Measurements from ENCODE around the gene ACYP2.

ACYP2 gene

GRCh38 chr2:54183972-54184371, 68.6 kb downstream of the ACYP2 start (continued):
- TF ChIP-seq YY2 (tag by site-specific recombination; IDR thresholded peaks at IDR 0.05), result no peak
- no peak for TF ChIP-seq EGR2 (tag by site-specific recombination; IDR thresholded peaks at IDR 0.05; ENCODE audit: low read depth)

GRCh38 chr2:54185105-54185504, 69.7 kb downstream of the ACYP2 start:
- TF ChIP-seq ZNF837 (tag by site-specific recombination; IDR thresholded peaks at IDR 0.05) (no peak), ZNF133 (tag by site-specific recombination; IDR thresholded peaks at IDR 0.05) (no peak), ZNF398 (tag by site-specific recombination; IDR thresholded peaks at IDR 0.05) (no peak), ZNF692 (tag by site-specific recombination; IDR thresholded peaks at IDR 0.05) (no peak), ZNF560 (tag by site-specific recombination; IDR thresholded peaks at IDR 0.05; ENCODE audit: borderline replicate concordance) (no peak), ZBTB48 (tag by site-specific recombination; IDR thresholded peaks at IDR 0.05) (no peak), ZNF302 (tag by site-specific recombination; IDR thresholded peaks at IDR 0.05; ENCODE audit: low read depth) (no peak), WT1 (tag by site-specific recombination; IDR thresholded peaks at IDR 0.05) (no peak), ZNF24 (tag by site-specific recombination; IDR thresholded peaks at IDR 0.05) (no peak), ZBTB44 (tag by site-specific recombination; IDR thresholded peaks at IDR 0.05) (no peak), ZNF48 (tag by site-specific recombination; IDR thresholded peaks at IDR 0.05) (no peak), KLF1 (tag by site-specific recombination; IDR thresholded peaks at IDR 0.05) (no peak), ZNF404 (tag by site-specific recombination; IDR thresholded peaks at IDR 0.05) (no peak), ZFHX2 (tag by site-specific recombination; conservative IDR thresholded peaks at IDR 0.05) (no peak), ZNF23 (tag by site-specific recombination; IDR thresholded peaks at IDR 0.05; ENCODE audit: borderline replicate concordance) (no peak), ZNF16 (tag by site-specific recombination; IDR thresholded peaks at IDR 0.05; ENCODE audit: low read depth) (no peak), ZNF175 (tag by site-specific recombination; IDR thresholded peaks at IDR 0.05) (no peak)
- CTCF ChIA-PET, result interaction anchor here (1.2 to 1.4 kb wide), 2 partner anchors 9 to 21 kb away, joined by 5 to 8 read pairs; no protein-coding TSS in a partner anchor
- Histone ChIP-seq H3K4me1 (ENCODE audit: control insufficient read depth, insufficient read depth, low read length) (no peaks in the 10 kb centered on the region), H3K27ac (ENCODE audit: extremely low read depth, low read depth, low read length) (no peak overlapping the region), H3K36me3 (ENCODE audit: control insufficient read depth in 2 of 2, insufficient read depth in 1 of 2, low read length in 2 of 2) (no peaks in the 10 kb centered on the region), H3K4me3 (ENCODE audit: low read depth, low read length) (no peak overlapping the region), H3K9me3 (ENCODE audit: control insufficient read depth, insufficient read depth, low read depth, low read length) (no peaks in the 10 kb centered on the region)
- POLR2A ChIA-PET, result no interaction called here

GRCh38 chr2:54187331-54187730, 71.9 kb downstream of the ACYP2 start:
- CTCF ChIA-PET, result no interaction called here
- Histone ChIP-seq H3K4me3 (ENCODE audit: low read depth, low read length) (no peak overlapping the region), H3K9me3 (ENCODE audit: control insufficient read depth, insufficient read depth, low read depth, low read length) (no peaks in the 10 kb centered on the region), H3K36me3 (ENCODE audit: control insufficient read depth in 2 of 2, insufficient read depth in 1 of 2, low read length in 2 of 2) (no peaks in the 10 kb centered on the region), H3K4me1 (ENCODE audit: control insufficient read depth, insufficient read depth, low read length) (no peaks in the 10 kb centered on the region), H3K27ac (ENCODE audit: extremely low read depth, low read depth, low read length) (no peak overlapping the region)
- POLR2A ChIA-PET, result no interaction called here
- TF ChIP-seq PRDM2 (tag by site-specific recombination; IDR thresholded peaks at IDR 0.05; ENCODE audit: borderline replicate concordance) (no peak), TRIM28 (IDR thresholded peaks at IDR 0.05; ENCODE audit: borderline replicate concordance, low read length) (no peak), ZNF133 (tag by site-specific recombination; IDR thresholded peaks at IDR 0.05) (no peak)

Data from HEK293 (cell line).